GM21717 (cell line): ENCODE data around the gene ASCL1.

Experiments used
- ATAC-seq: cut with Tn5 transposase; IDR thresholded peaks from one replicate; pipeline ENCODE4 v1.9.1; 2021; ENCODE audit warnings: mild to moderate bottlenecking, moderate library complexity; ENCODE audit not compliant: unreplicated experiment

ASCL1 gene

DNA sequence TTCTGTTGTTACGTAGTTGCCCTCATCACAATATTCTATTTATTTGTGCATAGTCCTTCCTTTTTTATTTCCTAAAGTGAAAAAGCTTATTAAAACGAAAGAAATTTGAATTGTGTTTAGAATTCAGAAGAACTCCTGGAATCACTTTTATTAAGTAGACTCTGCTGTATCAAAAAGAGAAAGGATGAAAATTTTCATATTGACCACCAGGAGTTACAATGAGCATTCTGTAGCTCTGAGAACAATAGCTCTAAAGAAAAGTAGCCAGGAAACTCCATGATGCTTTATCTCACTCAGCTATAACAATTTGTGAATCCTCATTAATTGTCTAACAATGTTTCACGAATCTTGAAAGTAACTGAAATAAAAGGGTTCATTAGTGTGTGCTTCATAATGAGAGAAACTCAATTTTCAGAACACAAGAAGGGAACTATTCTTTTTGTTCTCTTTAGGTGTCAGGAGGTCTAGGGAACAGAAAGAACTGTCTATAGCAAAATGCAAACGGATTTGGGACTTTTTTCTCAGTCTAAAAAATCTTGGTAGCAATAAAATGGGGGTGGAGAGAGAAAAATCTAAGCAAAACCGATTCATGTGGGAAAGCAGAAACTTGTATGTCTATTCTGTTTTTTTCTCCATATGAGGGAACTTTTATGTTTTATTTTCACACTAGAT, 19.3 kb downstream of the ASCL1 start:
- ATAC-seq = no peak

DNA sequence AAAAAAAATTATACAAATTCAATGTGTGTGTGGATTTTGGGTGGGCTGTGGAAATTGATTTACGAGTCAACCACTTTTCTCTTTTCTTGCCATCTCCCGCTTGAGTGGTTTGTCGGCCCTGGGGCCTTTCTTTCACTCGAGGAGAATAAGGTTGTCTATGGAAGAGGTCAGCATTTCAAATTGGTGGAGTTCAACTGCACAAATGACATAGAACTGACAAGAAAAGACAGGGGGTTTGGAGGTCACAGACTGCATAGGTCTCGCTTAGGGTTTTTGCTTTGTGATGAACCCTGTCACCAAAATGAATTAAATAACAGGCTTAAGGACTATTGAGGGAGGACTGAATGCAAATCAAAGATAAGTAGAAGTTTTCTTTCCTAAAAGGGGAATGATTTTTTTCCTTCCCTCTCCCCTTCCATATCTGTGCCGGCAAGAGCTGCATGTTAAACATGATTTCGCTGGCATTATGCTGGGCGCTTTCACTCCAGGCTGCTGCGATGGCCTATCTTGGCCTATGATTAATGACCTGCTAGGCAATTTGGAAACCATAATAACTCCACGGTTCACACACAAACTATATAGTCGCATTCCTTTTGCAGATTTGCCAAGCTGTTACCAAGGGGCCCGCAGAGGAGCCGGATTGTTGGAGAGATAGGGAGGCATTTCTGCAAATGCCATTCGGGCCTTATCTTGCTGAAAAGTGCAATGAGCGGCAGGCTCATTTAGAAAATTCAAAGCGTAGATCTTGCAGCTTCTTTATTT, 20.7 kb downstream of the ASCL1 start:
- ATAC-seq = no peak

DNA sequence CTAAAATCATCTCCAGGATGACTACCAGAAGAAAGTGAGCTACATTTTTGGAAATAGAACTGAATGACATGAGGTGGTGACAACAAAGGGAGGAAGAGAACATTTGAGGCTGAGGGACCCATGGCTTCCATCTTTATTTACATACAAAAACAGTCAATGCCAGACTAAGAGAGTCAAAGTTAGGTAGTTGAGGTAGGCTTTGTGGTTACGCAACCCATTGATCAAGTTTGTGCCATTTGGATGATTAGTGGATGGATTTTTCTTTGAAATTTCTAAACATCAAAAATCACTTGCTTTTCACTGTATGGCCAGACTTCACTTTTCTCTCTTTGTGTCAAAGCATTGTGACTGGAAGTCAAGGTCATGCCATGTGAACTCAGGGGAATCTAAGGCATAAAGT, 22.9 kb downstream of the ASCL1 start:
- no peak for ATAC-seq

DNA sequence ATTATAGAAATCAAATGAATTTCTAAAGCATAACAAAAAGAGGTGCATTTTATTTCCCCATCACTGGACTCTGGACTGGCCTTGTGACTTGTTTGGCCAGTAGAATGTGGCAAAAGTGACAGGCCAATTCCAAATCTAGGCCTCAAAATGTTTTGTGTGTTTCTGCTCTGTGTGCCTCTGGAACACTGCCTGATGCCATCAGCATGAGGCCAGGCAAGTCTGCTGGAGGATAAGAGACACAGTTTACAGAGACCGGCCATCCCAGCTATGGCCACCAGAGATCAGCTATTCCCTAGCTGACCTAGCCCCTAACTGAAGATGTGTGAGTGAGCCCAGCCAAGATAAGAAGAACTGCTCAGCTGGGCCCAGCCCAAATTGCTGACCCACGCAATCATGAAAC, 32.9 kb downstream of the ASCL1 start:
- no peak for ATAC-seq

DNA sequence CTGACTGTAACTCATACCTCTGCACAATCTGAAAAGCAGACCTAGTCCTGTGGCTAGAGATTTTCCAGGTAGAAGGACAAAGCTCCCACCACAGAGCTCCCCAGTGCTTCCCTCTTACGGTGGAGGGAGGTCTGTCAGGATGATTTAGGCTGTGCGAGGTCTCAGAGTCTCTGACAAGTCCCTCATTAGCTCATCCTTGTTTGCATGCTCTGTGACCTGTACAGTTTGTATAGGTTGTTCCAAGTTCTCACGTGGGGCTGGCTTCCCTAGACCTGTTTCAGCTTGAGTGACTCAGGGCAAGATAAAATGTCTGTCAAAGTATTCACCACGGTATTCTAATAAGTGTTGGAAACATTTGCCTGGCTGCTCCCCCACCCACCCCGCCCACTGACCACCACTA, 34.8 kb downstream of the ASCL1 start:
- no peak for ATAC-seq

DNA sequence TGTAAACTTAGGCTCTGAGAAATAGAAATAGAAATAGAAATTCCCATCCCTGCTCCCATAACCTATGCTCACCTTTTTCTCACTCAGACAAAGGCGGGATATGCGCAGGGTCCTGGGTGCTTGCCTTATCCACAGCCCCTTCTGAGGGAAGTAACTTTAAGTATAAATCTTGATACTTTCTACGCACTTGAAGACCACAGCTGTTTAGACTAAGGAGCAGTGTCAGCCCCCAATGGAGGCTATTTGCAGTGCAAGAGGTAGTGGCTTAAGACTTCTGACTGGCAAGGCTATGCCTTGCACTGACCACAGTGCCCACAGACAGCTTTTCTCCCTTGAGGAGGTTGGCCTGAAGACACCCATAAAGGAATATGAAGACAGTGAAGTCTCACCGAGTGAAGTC, 35.2 kb downstream of the ASCL1 start:
- no peak for ATAC-seq

DNA sequence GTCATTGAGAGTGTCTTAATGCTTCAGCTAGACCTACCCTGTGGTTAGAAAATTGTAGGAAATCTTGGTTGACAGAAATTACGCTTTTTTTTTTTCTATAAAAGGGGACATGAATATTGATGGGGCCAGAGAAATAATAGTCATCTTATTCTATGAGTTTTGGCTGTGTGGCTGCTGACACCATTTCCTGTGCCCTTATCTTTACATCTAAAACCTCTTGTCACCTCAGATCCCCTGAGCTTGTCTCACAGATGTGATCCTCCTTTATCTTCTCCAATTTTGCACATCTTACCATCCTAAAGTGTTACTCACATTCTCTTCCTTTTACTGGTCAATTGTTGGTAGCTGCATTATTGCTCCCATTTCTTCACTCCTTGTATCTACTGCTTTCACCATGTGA, 36.1 kb downstream of the ASCL1 start:
- no peak for ATAC-seq

DNA sequence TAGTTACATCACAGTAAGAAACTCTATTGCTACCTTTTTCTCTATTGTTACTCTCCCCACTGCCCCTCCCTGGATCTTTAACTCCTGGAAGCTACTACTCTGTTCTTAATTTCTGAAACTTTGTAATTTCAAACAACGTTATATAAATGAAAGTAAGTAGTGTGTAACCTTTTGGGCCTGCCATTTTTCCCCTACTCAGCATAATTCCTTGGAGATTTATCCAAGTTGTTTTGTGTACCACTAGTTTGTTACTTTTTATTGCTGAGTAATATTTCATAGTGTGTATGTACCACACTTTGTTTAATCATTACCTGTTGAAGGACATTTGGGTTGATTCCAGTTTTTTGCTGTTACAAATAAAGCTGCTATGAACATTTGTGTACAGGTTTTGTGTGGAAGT, 37.9 kb downstream of the ASCL1 start:
- ATAC-seq = no peak
